Measurements from ENCODE around the gene FPR3. TPM values are rescaled to one million over a fixed set of nuclear protein-coding genes. Genes with fewer than 3 reads are reported as not detected.
A peak's percentile ranks its signal among the peaks of the same experiment; 100 is the strongest.

The FPR3 gene
- total and polyA plus RNA-seq, 9 donors = 0.17 to 0.84 (median 0.29) TPM

- Histone ChIP-seq H3K36me3 (ENCODE audit: control insufficient read depth, insufficient read depth, low read length) (no peaks in the 10 kb centered on the region), H3K9me3 (replicated peaks; ENCODE audit: control insufficient read depth, low read depth, low read length) (no peaks in the 10 kb centered on the region), H3K4me1 (ENCODE audit: control insufficient read depth, insufficient read depth, low read length) (peaks cover 2% of the 10 kb centered on the region), H3K27ac (ENCODE audit: low read length) (no peak overlapping the region), H3K4me3 (ENCODE audit: low read length) (no peak overlapping the region), H3K27me3 (ENCODE audit: control insufficient read depth, insufficient read depth, low read length) (no peaks in the 10 kb centered on the region)
- 100% methylated on average over 1 of the region's 3 CpGs for WGBS (ENCODE audit: insufficient coverage)
- peak; percentile 46 for DNase-seq
Observed at GRCh38 chr19:51820011-51820410, 25.1 kb downstream of the FPR3 start.

DNA sequence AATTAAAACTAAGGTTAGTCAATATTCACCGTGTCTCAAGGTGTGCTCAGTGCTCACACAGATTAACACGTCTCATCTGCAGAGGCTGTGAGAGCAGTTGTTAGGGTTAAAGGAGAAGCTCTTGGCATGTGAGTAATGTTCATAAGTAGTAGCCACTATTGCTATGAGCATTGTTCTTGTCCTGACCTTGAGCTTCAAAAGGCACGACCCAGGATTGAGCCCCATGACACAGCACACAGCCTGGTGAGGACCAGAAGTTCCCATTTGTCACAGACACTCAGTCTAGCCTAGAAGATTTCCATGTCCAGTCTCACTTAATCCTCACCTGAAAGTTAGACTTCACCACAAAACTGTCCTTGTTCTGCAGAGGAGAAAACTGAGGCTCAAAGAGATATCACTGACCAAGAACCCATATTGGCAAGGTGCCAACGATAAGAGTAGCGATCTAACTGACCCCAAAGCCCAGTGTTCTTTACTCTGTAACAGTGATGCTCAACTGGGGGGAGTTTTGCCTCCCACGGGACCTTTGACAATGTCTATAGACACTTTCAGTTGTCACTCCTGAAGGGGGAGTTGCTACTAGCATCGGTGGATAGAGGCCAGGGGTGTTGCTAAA lies 26.0 kb downstream of the FPR3 start:
- no peak for DNase-seq
- no peaks in the 10 kb centered on the region for H3K36me3 ChIP-seq (ENCODE audit: control insufficient read depth, insufficient read depth, low read length)
- WGBS (ENCODE audit: insufficient coverage) = 61% methylated on average over 3 of the region's 7 CpGs
- H3K27me3 ChIP-seq (ENCODE audit: control insufficient read depth, insufficient read depth, low read length) = no peaks in the 10 kb centered on the region
- H3K9me3 ChIP-seq (replicated peaks; ENCODE audit: control insufficient read depth, low read depth, low read length) = no peaks in the 10 kb centered on the region
- peaks cover 2% of the 10 kb centered on the region for H3K4me1 ChIP-seq (ENCODE audit: control insufficient read depth, insufficient read depth, low read length)
- H3K4me3 ChIP-seq (ENCODE audit: low read length) = no peak overlapping the region
- H3K27ac ChIP-seq (ENCODE audit: low read length) = no peak overlapping the region

DNA sequence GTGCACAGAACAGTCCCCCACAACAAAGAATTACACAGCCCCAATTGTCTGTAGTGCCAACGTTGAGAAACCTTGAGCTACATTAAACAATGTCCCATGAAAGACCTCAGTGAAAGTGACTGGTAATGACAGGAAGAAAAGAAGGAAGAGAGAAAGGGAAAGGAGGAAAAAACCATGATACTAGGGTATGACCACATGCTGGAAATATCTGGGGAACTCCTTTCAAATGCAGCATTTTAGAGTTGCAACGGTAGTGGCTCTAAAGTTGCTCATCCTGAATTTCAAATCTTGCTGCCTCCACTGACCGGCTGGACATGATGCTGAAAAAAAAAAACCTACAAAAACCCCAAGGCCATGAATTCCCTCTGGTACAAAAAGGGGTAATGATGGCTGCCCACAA lies 26.5 kb downstream of the FPR3 start:
- no CpG with 5 or more reads among the region's 3 CpGs for WGBS (ENCODE audit: insufficient coverage)
- Histone ChIP-seq H3K4me1 (ENCODE audit: control insufficient read depth, insufficient read depth, low read length) (peaks cover 2% of the 10 kb centered on the region), H3K27ac (ENCODE audit: low read length) (no peak overlapping the region), H3K27me3 (ENCODE audit: control insufficient read depth, insufficient read depth, low read length) (no peaks in the 10 kb centered on the region), H3K9me3 (replicated peaks; ENCODE audit: control insufficient read depth, low read depth, low read length) (no peaks in the 10 kb centered on the region), H3K4me3 (ENCODE audit: low read length) (no peak overlapping the region), H3K36me3 (ENCODE audit: control insufficient read depth, insufficient read depth, low read length) (no peaks in the 10 kb centered on the region)
- no peak for DNase-seq

- Histone ChIP-seq H3K27ac (ENCODE audit: low read length) (no peak overlapping the region), H3K4me3 (ENCODE audit: low read length) (no peak overlapping the region), H3K4me1 (ENCODE audit: control insufficient read depth, insufficient read depth, low read length) (peaks cover 2% of the 10 kb centered on the region), H3K9me3 (replicated peaks; ENCODE audit: control insufficient read depth, low read depth, low read length) (no peaks in the 10 kb centered on the region), H3K36me3 (ENCODE audit: control insufficient read depth, insufficient read depth, low read length) (no peaks in the 10 kb centered on the region), H3K27me3 (ENCODE audit: control insufficient read depth, insufficient read depth, low read length) (no peaks in the 10 kb centered on the region)
- DNase-seq = no peak
Observed at GRCh38 chr19:51821921-51822320, 27.0 kb downstream of the FPR3 start.

GRCh38 chr19:51822325-51822724 lies 27.4 kb downstream of the FPR3 start:
- Histone ChIP-seq H3K4me1 (ENCODE audit: control insufficient read depth, insufficient read depth, low read length) (peaks cover 2% of the 10 kb centered on the region), H3K4me3 (ENCODE audit: low read length) (no peak overlapping the region), H3K27me3 (ENCODE audit: control insufficient read depth, insufficient read depth, low read length) (no peaks in the 10 kb centered on the region), H3K36me3 (ENCODE audit: control insufficient read depth, insufficient read depth, low read length) (no peaks in the 10 kb centered on the region), H3K27ac (ENCODE audit: low read length) (no peak overlapping the region), H3K9me3 (replicated peaks; ENCODE audit: control insufficient read depth, low read depth, low read length) (no peaks in the 10 kb centered on the region)
- WGBS (ENCODE audit: insufficient coverage) = no CpG with 5 or more reads among the region's 2 CpGs
- peak; percentile 36 for DNase-seq

DNA sequence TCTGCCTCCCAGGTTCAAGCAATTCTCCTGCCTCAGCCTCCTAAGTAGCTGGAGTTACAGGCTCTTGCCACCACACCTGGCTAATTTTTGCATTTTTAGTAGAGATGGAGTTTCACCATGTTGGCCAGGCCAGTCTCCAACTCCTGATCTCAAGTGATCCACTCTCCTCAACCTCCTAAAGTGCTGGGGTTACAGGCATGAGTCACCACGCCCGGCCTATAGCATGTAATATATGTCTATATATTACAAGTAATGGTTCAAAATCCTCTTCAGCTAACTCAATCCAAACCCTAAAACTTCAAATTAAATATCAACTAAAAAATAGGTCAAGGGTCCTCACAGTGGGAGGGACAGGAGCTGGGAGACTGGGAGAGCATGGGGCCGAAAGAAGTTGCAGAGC lies 28.0 kb downstream of the FPR3 start:
- peaks cover 2% of the 10 kb centered on the region for H3K4me1 ChIP-seq (ENCODE audit: control insufficient read depth, insufficient read depth, low read length)

DNA sequence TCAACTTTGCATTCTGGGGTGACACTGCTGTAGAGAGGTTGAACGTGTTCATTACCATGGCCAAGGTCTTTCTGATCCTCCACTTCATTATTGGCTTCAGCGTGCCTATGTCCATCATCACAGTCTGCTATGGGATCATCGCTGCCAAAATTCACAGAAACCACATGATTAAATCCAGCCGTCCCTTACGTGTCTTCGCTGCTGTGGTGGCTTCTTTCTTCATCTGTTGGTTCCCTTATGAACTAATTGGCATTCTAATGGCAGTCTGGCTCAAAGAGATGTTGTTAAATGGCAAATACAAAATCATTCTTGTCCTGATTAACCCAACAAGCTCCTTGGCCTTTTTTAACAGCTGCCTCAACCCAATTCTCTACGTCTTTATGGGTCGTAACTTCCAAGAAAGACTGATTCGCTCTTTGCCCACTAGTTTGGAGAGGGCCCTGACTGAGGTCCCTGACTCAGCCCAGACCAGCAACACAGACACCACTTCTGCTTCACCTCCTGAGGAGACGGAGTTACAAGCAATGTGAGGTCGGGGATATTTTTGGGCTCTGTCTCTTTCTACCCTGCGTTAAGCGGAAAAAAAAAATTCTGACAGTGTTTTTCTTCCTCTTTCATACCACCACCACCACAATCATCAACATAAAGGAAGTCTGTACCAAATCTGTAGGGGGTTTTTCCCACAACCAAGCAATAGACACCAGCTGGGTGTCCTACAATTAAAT lies 29.5 kb downstream of the FPR3 start:
- Histone ChIP-seq H3K27me3 (ENCODE audit: control insufficient read depth, insufficient read depth, low read length) (no peaks in the 10 kb centered on the region), H3K4me3 (ENCODE audit: low read length) (no peak overlapping the region), H3K9me3 (replicated peaks; ENCODE audit: control insufficient read depth, low read depth, low read length) (peaks cover 3% of the 10 kb centered on the region), H3K27ac (ENCODE audit: low read length) (peak overlapping the region; percentile 40), H3K4me1 (ENCODE audit: control insufficient read depth, insufficient read depth, low read length) (peaks cover 2% of the 10 kb centered on the region), H3K36me3 (ENCODE audit: control insufficient read depth, insufficient read depth, low read length) (no peaks in the 10 kb centered on the region)
- peak; percentile 70 for DNase-seq
- 84% methylated on average over 6 of the region's 13 CpGs for WGBS (ENCODE audit: insufficient coverage)

More for the DNA sequence above, 28.0 kb downstream of the FPR3 start:
- Histone ChIP-seq H3K27me3 (ENCODE audit: control insufficient read depth, insufficient read depth, low read length) (no peaks in the 10 kb centered on the region), H3K36me3 (ENCODE audit: control insufficient read depth, insufficient read depth, low read length) (no peaks in the 10 kb centered on the region), H3K4me3 (ENCODE audit: low read length) (no peak overlapping the region), H3K27ac (ENCODE audit: low read length) (no peak overlapping the region), H3K9me3 (replicated peaks; ENCODE audit: control insufficient read depth, low read depth, low read length) (no peaks in the 10 kb centered on the region)
- no peak for DNase-seq
- no CpG with 5 or more reads among the region's 3 CpGs for whole genome bisulfite sequencing (ENCODE audit: insufficient coverage)

DNA sequence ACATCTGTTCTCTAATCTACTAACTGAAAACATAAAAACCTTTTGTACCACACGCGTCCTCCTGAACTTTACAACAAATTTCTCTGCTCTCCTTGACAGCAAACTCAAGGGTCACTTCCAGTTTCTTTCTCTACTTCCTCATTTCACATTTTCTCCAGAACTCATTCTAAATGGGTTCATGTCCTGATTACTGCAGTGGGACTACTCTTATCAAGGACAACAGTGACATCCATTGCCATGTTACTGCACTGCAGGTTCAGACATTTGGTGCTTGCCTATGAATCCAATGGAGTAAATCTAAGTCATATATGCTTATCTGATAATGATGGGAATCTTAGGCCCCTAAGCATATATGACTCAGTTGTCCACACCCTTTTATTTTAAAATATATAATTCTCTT lies 35.3 kb downstream of the FPR3 start:
- H3K27me3 ChIP-seq (ENCODE audit: control insufficient read depth, insufficient read depth, low read length) = no peaks in the 10 kb centered on the region
- no peak overlapping the region for H3K4me3 ChIP-seq (ENCODE audit: low read length)
- H3K36me3 ChIP-seq (ENCODE audit: control insufficient read depth, insufficient read depth, low read length) = no peaks in the 10 kb centered on the region
- H3K4me1 ChIP-seq (ENCODE audit: control insufficient read depth, insufficient read depth, low read length) = no peaks in the 10 kb centered on the region
- DNase-seq = peak; percentile 57
- H3K9me3 ChIP-seq (replicated peaks; ENCODE audit: control insufficient read depth, low read depth, low read length) = peaks cover 3% of the 10 kb centered on the region
- no peak overlapping the region for H3K27ac ChIP-seq (ENCODE audit: low read length)
- WGBS (ENCODE audit: insufficient coverage) = 92% methylated on average over 2 of the region's 2 CpGs

DNA sequence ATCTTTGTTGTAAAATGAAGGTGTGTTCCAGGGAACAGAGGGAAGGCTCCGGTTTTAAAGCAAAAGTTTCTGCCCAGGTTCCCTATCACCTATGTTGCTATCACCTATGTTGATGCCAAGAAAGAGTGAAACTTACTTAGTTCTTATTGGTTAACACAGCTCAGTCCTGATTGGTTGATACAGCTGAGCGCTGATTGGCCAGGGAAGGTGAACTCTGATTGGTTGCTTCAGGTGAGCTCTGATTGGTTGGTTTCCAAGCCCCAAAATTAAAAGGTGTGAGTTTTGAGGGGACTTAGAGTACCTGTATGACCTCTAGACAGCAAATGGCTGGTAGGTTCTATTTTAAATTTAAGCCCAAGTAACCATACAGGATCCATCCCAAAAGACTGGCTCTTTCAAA lies 42.2 kb downstream of the FPR3 start:
- WGBS (ENCODE audit: insufficient coverage) = no CpG with 5 or more reads among the region's 2 CpGs

DNA sequence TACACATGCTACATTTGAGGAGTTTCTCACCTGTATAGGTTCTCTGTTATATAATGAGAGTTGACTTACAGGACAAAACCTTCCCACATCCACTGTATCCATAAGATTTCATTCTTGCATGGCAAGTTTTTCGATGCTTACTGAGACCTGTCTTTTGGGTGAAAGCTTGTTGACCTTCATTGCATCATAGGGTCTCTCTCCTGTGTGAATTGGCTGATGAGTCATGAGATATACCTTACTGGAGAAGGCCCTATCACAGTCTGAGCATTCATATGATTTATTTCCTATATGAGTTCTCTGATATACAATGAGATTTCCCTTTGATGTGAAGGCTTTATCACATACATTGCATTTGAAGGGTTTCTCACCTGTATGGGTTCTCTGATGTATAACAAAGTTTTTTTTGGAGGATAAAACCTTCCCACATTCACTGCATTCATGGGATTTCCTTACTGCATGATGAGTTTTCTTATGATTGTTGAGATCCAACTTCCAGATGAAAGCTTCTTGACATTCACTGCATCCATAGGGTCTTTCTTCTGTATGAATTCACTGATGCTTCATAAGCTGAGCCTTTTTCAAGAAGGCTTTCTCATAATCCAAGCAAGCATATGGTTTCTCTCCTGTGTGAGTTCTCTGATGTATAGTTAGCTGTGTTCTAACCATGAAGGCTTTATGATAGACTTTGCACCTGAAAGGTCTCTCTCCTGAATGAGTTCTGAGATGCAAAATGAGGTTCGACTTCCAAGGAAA lies 67.1 kb downstream of the FPR3 start:
- DNase-seq = no peak
- no peak overlapping the region for H3K27ac ChIP-seq (ENCODE audit: low read length)
- no CpG with 5 or more reads among the region's 2 CpGs for WGBS (ENCODE audit: insufficient coverage)
- no peaks in the 10 kb centered on the region for H3K27me3 ChIP-seq (ENCODE audit: control insufficient read depth, insufficient read depth, low read length)
- no peak overlapping the region for H3K4me3 ChIP-seq (ENCODE audit: low read length)
- H3K36me3 ChIP-seq (ENCODE audit: control insufficient read depth, insufficient read depth, low read length) = no peaks in the 10 kb centered on the region
- peaks cover 62% of the 10 kb centered on the region for H3K9me3 ChIP-seq (replicated peaks; ENCODE audit: control insufficient read depth, low read depth, low read length)
- H3K4me1 ChIP-seq (ENCODE audit: control insufficient read depth, insufficient read depth, low read length) = no peaks in the 10 kb centered on the region

More for the DNA sequence above, 42.2 kb downstream of the FPR3 start:
- Histone ChIP-seq H3K27me3 (ENCODE audit: control insufficient read depth, insufficient read depth, low read length) (no peaks in the 10 kb centered on the region), H3K4me3 (ENCODE audit: low read length) (no peak overlapping the region), H3K4me1 (ENCODE audit: control insufficient read depth, insufficient read depth, low read length) (no peaks in the 10 kb centered on the region), H3K27ac (ENCODE audit: low read length) (no peak overlapping the region), H3K36me3 (ENCODE audit: control insufficient read depth, insufficient read depth, low read length) (no peaks in the 10 kb centered on the region), H3K9me3 (replicated peaks; ENCODE audit: control insufficient read depth, low read depth, low read length) (peaks cover 2% of the 10 kb centered on the region)
- DNase-seq = no peak
